ENCODE results near the gene BSN.

DNA sequence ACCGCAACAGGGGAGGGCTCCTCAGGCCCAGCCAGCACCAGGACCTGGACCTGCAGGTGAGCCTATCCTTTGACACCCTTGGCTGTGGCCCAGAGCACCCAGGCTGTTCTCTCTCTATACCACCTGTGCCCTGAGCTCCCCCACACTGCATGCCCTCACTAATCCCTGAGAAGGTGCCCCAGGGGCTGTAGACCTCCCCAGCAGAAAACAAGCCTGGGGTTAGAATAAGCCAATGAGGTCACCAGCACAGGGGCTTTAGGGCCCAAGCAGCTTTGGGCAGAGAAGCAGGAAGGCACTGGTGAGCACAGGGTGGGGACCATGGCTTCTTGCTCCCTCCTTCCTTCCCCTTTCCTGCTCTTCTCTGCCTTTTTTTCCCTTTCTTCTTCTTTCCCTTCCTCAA, 109.6 kb downstream of the BSN start:
- no peak for TF ChIP-seq EZH2 (IDR thresholded peaks at IDR 0.05; ENCODE audit: insufficient read depth, poor library complexity, severe bottlenecking)
- TF ChIP-seq EZH2phosphoT487 (IDR thresholded peaks at IDR 0.05; ENCODE audit: insufficient read depth, low read depth), result no peak
